IPS DF 6.9 (cell line): ENCODE data around the gene PLS1.

Experiments
- DNase-seq: peaks from one replicate; pipeline ENCODE4 v3.0.0-alpha.2; 2013; ENCODE audit warnings: low read depth, low spot score
- H3K27ac ChIP-seq: one replicate; pipeline ENCODE4 v1.5.1; 2013; ENCODE audit warnings: low read length, control low read depth
- H3K27me3 ChIP-seq: 2 replicates; pipeline ENCODE4 v1.6.1; 2013; ENCODE audit warnings: mild to moderate bottlenecking, low read length; ENCODE audit not compliant: control insufficient read depth, insufficient read depth
- H3K36me3 ChIP-seq: 2 replicates; pipeline ENCODE4 v1.6.1; 2013; ENCODE audit warnings: low read length; ENCODE audit not compliant: control insufficient read depth, insufficient read depth
- H3K4me1 ChIP-seq: 2 replicates; pipeline ENCODE4 v1.6.1; 2013; ENCODE audit warnings: low read length; ENCODE audit not compliant: control insufficient read depth, insufficient read depth
- H3K4me3 ChIP-seq: 2 replicates; pipeline ENCODE4 v1.5.1; 2013; ENCODE audit warnings: mild to moderate bottlenecking, low read length
- H3K9me3 ChIP-seq: 2 replicates; pipeline ENCODE4 v1.6.1; 2013; ENCODE audit warnings: low read length, inconsistent platforms; ENCODE audit not compliant: control insufficient read depth, insufficient read depth
- WGBS: extraction: QIAGEN DNeasy Blood & Tissue Kit; methylation state at CpG from one replicate; pipeline ENCODE4 v1.1.7; 2013; ENCODE audit warnings: mixed read lengths, missing lambda C conversion rate; ENCODE audit not compliant: insufficient read length, insufficient coverage; 5-methylcytosine and 5-hydroxymethylcytosine counted together

Gene PLS1

DNA sequence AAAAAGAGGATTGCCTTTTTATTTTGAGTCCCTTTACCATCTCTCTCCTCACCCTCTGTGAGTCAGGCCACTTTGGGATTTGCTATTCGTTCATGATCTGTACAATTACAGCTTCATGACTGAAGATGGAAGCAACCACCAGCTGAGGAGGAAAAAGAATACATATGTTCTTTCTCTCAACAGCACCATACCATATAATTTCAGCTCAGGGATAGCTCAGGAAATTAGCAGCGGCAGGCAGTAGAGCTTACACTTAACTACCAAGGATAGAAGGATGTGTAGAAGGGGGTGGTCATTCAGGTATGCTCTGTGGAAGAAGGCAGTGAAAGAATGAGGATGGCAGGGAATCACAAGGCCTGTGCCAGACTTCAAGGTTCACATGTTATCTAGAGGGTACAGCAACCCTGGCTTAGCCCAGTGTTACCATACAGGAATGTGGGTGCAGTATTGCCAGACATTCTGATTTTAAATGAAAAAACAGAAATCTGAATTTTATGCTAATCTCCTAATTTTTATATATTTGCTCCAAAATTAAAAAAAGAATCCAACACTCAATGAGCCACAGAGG lies 17.9 kb downstream of the PLS1 start:
- DNase-seq, result no peak
- H3K27me3 ChIP-seq, result no peaks in the 10 kb centered on the region
- no peak overlapping the region for H3K27ac ChIP-seq
- H3K36me3 ChIP-seq, result no peaks in the 10 kb centered on the region
- no peaks in the 10 kb centered on the region for H3K9me3 ChIP-seq
- no CpG with 5 or more reads among the region's 2 CpGs for WGBS
- no peak overlapping the region for H3K4me3 ChIP-seq
- no peaks in the 10 kb centered on the region for H3K4me1 ChIP-seq

GRCh38 chr3:142615171-142615570 lies 19.0 kb downstream of the PLS1 start:
- WGBS, result no CpG with 5 or more reads among the region's 2 CpGs
- Histone ChIP-seq H3K4me3 (no peak overlapping the region), H3K27me3 (no peaks in the 10 kb centered on the region), H3K9me3 (no peaks in the 10 kb centered on the region), H3K27ac (no peak overlapping the region), H3K4me1 (no peaks in the 10 kb centered on the region), H3K36me3 (no peaks in the 10 kb centered on the region)
- DNase-seq, result no peak

GRCh38 chr3:142618917-142619461 lies 22.8 kb downstream of the PLS1 start:
- no peaks in the 10 kb centered on the region for H3K27me3 ChIP-seq
- WGBS, result no CpG with 5 or more reads among the region's 3 CpGs
- DNase-seq, result no peak

GRCh38 chr3:142622405-142622804 lies 26.2 kb downstream of the PLS1 start:
- Histone ChIP-seq H3K36me3 (no peaks in the 10 kb centered on the region), H3K4me1 (no peaks in the 10 kb centered on the region), H3K4me3 (no peak overlapping the region), H3K27ac (no peak overlapping the region), H3K9me3 (no peaks in the 10 kb centered on the region), H3K27me3 (no peaks in the 10 kb centered on the region)
- no CpG with 5 or more reads among the region's 2 CpGs for WGBS
- DNase-seq, result no peak

More at GRCh38 chr3:142618917-142619461, 22.8 kb downstream of the PLS1 start:
- H3K9me3 ChIP-seq, result no peaks in the 10 kb centered on the region
- no peak overlapping the region for H3K4me3 ChIP-seq
- H3K36me3 ChIP-seq, result no peaks in the 10 kb centered on the region
- no peaks in the 10 kb centered on the region for H3K4me1 ChIP-seq
- H3K27ac ChIP-seq, result no peak overlapping the region

DNA sequence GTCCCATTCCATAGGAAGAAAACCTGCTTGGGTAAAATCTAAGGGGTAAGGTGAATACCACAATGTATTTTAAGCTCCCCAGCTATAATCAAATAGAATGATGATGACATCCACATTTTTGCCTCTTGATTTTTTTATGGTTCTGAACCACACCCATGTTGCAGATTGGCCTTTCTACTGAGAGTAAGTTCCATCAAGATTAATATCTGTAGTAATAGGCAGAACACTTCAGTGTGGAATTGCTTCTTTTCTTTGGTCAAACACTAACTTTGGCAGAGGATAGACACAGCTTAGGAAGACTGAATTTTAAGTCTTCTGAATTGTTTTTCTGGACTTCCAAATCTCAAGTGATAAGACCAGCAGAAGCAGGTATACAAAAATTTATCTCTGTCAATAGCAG lies 27.0 kb downstream of the PLS1 start:
- no peak for DNase-seq
- no peaks in the 10 kb centered on the region for H3K36me3 ChIP-seq
- no peaks in the 10 kb centered on the region for H3K9me3 ChIP-seq
- no peaks in the 10 kb centered on the region for H3K27me3 ChIP-seq
- no peak overlapping the region for H3K27ac ChIP-seq
- no peak overlapping the region for H3K4me3 ChIP-seq
- H3K4me1 ChIP-seq, result no peaks in the 10 kb centered on the region

- no peak overlapping the region for H3K4me3 ChIP-seq
- no peaks in the 10 kb centered on the region for H3K4me1 ChIP-seq
- no peaks in the 10 kb centered on the region for H3K27me3 ChIP-seq
- no peaks in the 10 kb centered on the region for H3K36me3 ChIP-seq
- no CpG with 5 or more reads among the region's 2 CpGs for WGBS
- H3K9me3 ChIP-seq, result no peaks in the 10 kb centered on the region
- DNase-seq, result no peak
- H3K27ac ChIP-seq, result no peak overlapping the region
These were observed 28.4 kb downstream of the PLS1 start for GRCh38 chr3:142624341-142625152.

DNA sequence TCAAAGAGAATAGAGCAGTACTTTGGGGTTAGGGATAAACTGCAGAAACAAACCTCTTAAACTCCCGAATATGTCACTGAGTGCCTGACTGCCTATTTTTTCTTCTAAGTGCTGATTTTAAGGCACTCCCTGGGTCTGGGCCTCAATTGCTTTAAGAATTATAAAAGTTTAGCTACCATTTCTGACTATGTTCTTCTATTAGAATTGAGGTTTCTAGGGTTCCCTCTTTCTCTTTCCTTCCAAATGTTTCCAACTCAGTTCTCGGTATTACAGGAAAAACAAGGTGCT lies 28.9 kb downstream of the PLS1 start:
- WGBS, result no CpG with 5 or more reads among the region's 2 CpGs
- Histone ChIP-seq H3K4me1 (no peaks in the 10 kb centered on the region), H3K27ac (no peak overlapping the region)

GRCh38 chr3:142626971-142627370 lies 30.8 kb downstream of the PLS1 start:
- DNase-seq, result no peak
- Histone ChIP-seq H3K4me1 (no peaks in the 10 kb centered on the region), H3K27ac (no peak overlapping the region), H3K27me3 (no peaks in the 10 kb centered on the region), H3K9me3 (no peaks in the 10 kb centered on the region), H3K4me3 (no peak overlapping the region), H3K36me3 (no peaks in the 10 kb centered on the region)

More for the DNA sequence above, 28.9 kb downstream of the PLS1 start:
- no peak overlapping the region for H3K4me3 ChIP-seq
- no peaks in the 10 kb centered on the region for H3K27me3 ChIP-seq
- H3K36me3 ChIP-seq, result no peaks in the 10 kb centered on the region
- no peaks in the 10 kb centered on the region for H3K9me3 ChIP-seq
- no peak for DNase-seq

GRCh38 chr3:142628801-142629200 lies 32.6 kb downstream of the PLS1 start:
- Histone ChIP-seq H3K27ac (no peak overlapping the region), H3K27me3 (no peaks in the 10 kb centered on the region), H3K9me3 (no peaks in the 10 kb centered on the region), H3K36me3 (no peaks in the 10 kb centered on the region), H3K4me3 (no peak overlapping the region), H3K4me1 (no peaks in the 10 kb centered on the region)
- no CpG with 5 or more reads among the region's 1 CpG for WGBS
- DNase-seq, result no peak

- no CpG with 5 or more reads among the region's 5 CpGs for WGBS
- H3K27ac ChIP-seq, result no peak overlapping the region
- no peaks in the 10 kb centered on the region for H3K27me3 ChIP-seq
- no peaks in the 10 kb centered on the region for H3K36me3 ChIP-seq
- no peaks in the 10 kb centered on the region for H3K4me1 ChIP-seq
- DNase-seq, result no peak
- H3K9me3 ChIP-seq, result no peaks in the 10 kb centered on the region
- no peak overlapping the region for H3K4me3 ChIP-seq
These were observed 36.9 kb downstream of the PLS1 start for GRCh38 chr3:142633073-142633472.

GRCh38 chr3:142636050-142636449 lies 39.9 kb downstream of the PLS1 start:
- Histone ChIP-seq H3K4me1 (no peaks in the 10 kb centered on the region), H3K9me3 (no peaks in the 10 kb centered on the region), H3K4me3 (no peak overlapping the region), H3K36me3 (no peaks in the 10 kb centered on the region), H3K27ac (no peak overlapping the region), H3K27me3 (no peaks in the 10 kb centered on the region)
- DNase-seq, result no peak
